LNCAP (cell line): ENCODE data around the gene DTWD1.

Experiments
- CTCF ChIP-seq: fragments of 450-650 bp; IDR thresholded peaks from 2 replicates; pipeline ENCODE4 v1.5.1; 2017; ENCODE audit warnings: mild to moderate bottlenecking

DTWD1 gene

GRCh38 chr15:49652922-49653321 lies 32.1 kb downstream of the DTWD1 start:
- TF ChIP-seq CTCF, result no peak

GRCh38 chr15:49656734-49657133 lies 35.9 kb downstream of the DTWD1 start:
- no peak for TF ChIP-seq CTCF

- no peak for TF ChIP-seq CTCF
Observed at GRCh38 chr15:49664716-49665115, 43.9 kb downstream of the DTWD1 start.

GRCh38 chr15:49669288-49669687 lies 48.4 kb downstream of the DTWD1 start:
- TF ChIP-seq CTCF, result no peak

- TF ChIP-seq CTCF, result no peak
Observed at GRCh38 chr15:49673861-49674260, 53.0 kb downstream of the DTWD1 start.

- no peak for TF ChIP-seq CTCF
Observed at GRCh38 chr15:49674370-49674769, 53.5 kb downstream of the DTWD1 start.

GRCh38 chr15:49675041-49675440 lies 54.2 kb downstream of the DTWD1 start:
- no peak for TF ChIP-seq CTCF

GRCh38 chr15:49678655-49679054 lies 57.8 kb downstream of the DTWD1 start:
- TF ChIP-seq CTCF, result no peak
